Measurements from ENCODE around the gene GRIK4.

GRIK4 gene

GRCh38 chr11:120548682-120549209, 37.2 kb downstream of the GRIK4 start:
- DNase-seq = no peak

- DNase-seq = no peak
These were observed 37.8 kb downstream of the GRIK4 start for GRCh38 chr11:120549346-120549745.

DNA sequence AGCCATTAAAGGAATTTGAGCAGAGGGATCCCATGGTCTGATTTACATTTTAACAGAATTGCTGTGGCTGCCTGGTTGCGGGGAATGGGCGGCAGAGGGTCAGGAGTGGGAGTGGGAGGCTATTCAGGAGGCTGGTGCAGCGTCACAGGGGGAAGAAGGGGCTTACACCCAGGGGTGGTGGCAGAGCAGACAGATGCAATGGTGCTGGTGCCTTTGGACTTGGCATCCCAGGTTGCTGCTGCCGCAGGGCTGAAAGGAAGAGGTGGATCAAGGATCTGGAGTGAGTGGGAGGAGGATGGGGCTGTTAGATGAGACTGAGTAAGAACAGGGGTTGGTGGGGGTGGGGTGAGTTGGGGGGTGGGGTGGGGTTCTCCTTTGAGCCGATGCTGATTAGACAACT, 38.5 kb downstream of the GRIK4 start:
- DNase-seq = no peak

DNA sequence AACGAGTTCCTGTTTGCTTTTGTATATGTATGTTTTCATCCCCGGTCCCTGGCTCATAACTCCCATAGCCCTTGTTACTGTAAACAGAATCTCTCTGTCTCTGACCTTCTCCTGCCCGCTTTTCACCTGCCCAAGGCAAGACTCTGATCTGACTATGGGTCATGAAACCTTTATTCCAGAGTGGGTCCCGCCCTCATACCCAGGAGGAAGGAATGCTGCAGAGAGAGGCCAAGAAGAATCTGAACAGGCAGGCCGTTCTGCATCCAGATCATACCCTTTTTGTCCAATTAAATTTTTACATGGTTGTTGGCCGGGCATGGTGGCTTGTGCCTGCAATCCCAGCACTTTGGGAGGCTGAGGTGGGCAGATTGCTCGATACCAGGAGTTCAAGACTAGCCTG, 39.6 kb downstream of the GRIK4 start:
- DNase-seq = no peak

GRCh38 chr11:120554766-120555432, 43.4 kb downstream of the GRIK4 start:
- no peak for DNase-seq

DNA sequence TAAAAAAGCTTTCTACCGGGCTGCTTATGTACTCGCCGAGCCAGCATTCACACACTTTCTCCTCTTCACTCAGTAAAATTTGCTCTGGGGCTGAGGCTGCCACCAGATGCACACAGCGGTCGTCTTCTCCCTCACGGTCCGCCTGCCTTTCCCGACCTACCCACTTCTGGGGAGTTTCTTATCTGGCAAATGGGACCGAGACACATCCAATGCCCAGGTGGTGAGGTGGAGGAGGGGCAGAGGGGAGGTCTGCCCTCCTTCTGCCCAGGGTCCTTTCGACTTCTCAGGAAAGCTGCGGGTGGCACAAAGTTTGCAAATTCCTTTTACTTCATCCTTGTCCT, 43.9 kb downstream of the GRIK4 start:
- DNase-seq = no peak

DNA sequence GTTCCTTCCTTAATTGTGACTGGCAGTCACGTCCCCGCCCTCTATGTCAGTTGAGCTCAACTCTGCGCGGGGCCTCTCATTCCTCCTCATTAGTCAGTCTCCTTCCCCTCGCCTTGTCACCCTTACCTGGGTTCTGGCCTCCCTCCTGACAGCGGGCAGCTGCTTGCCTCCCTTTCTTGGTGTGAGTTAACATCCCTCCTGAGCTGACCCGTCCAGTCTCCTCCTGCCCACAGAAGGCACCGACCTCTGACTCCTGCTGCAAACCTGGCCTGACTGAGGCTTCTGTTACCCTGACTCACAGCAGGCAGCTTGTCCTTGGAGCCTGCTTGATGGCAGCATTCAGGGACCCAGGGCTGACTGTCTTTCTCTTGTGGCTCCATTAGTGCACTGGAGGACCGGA, 45.2 kb downstream of the GRIK4 start:
- DNase-seq = no peak

GRCh38 chr11:120558744-120559431, 47.3 kb downstream of the GRIK4 start:
- no peak for DNase-seq

DNA sequence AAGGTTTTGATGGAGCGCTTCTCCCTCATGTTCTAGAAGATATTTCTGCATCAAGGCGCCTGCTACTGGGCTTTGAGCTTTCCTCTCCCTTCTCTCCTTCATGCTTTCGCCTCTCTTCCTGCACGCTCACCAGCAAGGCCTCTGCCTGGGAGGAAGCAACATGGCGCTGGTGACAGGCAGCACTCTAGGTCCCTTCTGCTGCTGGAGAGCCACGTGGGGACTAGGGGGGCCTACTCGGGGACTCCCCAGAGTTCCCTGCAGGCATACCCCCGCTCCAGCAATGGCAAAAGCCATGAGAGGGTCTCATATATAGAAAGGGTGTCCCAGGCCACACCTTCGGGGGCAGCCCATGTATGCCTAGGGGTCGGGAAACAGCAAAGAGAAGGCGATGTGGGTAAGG, 49.7 kb downstream of the GRIK4 start:
- no peak for DNase-seq

GRCh38 chr11:120562806-120563425, 51.4 kb downstream of the GRIK4 start:
- no peak for DNase-seq

DNA sequence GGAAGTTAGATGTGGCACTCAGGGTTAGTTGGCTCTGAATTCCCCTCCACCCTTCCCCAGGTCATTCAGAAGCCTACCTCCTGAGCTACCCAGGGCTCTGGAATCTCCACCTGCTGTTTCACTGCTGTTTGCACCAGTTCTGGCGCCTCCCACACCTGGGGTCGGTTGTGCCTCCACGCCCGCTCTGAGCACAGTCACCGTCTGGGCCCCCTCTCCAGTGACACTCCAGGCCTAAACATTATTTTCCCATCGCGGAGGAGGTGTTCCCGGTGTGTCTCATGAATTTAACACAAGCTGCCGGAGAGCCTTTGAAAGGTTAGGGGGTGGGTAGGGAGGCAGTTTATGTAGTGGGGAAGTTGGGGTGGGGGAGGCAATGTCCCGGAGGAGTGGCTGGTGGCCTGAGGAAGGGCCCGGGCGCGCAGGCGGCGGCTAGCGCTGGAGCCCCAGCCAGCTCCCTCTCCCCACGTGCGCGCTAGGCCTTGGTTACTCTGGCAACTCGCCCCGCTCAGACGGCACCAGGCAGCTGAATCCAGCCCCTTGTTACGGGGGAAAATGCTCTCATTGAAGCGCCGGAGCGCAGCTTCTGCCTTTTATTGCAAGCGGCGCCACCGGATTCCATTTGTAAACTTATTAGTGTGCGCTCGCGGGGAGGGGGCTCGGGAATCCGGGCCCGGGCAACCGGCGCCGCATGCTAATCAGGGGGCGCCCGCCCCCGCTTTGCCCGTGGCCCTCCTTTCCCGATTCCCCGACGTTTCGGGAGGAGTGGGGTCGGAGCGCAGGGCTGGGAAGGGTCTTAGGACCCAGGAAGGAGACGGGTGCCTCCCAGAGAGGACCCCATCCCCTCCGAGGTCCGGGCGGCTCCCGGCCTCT, 52.4 kb downstream of the GRIK4 start:
- DNase-seq = no peak

DNA sequence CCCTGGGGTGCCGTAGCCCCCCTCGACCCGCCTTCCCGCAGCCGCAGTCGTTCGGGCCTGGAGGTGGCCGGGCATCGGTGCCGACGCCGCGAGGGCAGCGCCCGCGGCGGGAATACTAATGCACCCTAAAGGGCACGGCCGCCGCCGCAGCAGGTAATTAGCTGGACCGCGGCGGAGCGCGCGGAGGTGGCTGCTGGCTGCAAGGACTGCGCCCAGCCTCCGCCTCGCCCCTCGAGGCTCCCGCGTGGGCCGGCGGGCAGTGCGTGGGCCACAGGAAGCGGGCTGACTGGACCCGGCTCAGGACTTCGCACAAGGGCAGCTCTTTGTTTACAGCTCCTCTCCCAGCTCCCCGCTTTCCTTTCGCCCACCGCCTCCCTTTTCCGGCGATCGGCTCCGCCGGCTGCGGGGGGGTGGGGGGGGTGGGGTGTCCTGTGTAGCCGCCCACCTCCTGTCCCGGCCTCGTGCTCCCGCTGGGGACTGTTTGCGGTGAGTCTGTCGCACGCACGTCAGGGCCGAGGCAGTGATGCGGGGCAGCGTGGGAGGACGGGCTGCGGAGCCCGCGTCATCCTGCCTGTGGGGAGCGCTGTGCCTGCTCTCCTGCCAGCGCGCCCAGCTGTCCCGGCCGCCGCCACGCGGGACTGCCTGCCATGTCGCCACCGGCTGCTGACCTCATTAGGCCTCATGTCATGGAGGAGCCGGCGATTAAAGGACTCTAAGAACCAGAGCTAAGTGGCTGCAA, 53.2 kb downstream of the GRIK4 start:
- no peak for DNase-seq

- DNase-seq = peak; percentile 66
These were observed 54.1 kb downstream of the GRIK4 start for GRCh38 chr11:120565466-120566155.

GRCh38 chr11:120566176-120566575, 54.6 kb downstream of the GRIK4 start:
- DNase-seq = peak; percentile 86

GRCh38 chr11:120568572-120569307, 57.2 kb downstream of the GRIK4 start:
- DNase-seq = no peak

DNA sequence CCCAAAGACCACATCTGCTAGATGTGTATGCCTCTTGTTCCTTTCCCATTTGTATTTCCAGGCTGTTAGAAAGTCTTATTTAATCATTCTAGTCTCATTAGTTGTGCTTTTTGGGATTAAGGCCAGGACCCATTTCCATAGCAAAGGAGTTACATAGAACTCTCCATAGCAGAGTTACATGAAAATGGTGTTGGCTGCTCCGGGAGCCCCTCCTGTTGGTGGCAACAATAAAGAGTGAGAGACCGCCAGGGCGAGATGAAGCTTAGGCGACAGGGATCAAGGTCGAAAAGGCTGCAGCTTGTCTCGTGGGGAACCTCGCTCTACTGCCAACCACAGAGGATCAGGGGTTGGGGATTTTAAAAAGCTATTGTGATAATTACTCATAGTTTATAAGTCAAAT, 58.3 kb downstream of the GRIK4 start:
- DNase-seq = no peak

DNA sequence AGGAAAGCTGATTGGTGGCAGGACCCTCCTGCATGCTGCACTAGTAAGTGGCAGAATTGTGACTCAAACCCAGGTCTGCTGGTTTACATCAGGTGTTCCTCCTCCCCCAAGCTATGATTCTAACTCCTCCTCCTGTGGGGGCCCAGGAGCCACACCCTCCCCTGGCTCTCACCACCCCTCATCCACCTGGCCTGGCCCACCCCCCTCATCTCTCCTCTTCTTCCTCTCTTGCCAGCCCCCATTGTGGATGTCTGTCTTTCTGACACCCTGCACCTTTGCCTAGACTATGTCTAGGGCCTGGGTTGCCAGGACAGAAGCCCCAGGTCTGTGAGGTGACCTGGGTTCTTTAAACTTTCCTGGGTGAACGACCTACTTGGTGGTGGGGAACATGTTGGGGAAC, 59.9 kb downstream of the GRIK4 start:
- DNase-seq = no peak

GRCh38 chr11:120573756-120574354, 62.3 kb downstream of the GRIK4 start:
- DNase-seq = no peak

GRCh38 chr11:120574876-120575275, 63.3 kb downstream of the GRIK4 start:
- DNase-seq = no peak

- DNase-seq = no peak
These were observed 63.9 kb downstream of the GRIK4 start for GRCh38 chr11:120575461-120575860.

DNA sequence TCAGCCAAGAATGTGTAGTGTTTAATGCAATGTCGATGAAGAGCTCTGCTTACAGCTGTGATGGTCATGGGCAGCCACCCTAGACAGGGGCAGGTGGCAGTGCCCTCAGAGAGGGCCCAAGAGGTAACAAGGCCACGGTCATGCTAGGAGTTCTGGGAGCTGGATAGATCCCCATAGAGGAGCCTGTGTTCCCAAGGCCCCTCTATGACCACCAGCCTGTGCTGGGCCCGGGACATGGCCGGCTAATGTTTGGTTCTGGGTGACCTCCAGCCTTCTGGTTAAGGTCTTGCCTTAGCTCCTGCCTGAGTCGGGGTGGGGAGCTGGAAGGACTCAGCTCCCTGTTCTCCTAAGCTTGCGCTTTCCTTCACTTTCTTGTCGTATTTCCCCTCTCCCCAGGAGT, 65.1 kb downstream of the GRIK4 start:
- DNase-seq = no peak
